GM12878 (cell line): ENCODE measurements around the gene EPB41L4A. TPM values are rescaled to one million over a fixed set of nuclear protein-coding genes. Genes with fewer than 3 reads are reported as not detected.

ENCODE experiments used
- ATF2 ChIP-seq: IDR thresholded peaks from 2 replicates; pipeline ENCODE4 v1.6.1; 2012; ENCODE audit warnings: low read length, inconsistent platforms
- ATF7 ChIP-seq: fragments of 450-650 bp; IDR thresholded peaks from 2 replicates; pipeline ENCODE4 v1.6.1; 2016; ENCODE audit warnings: low read depth, mild to moderate bottlenecking
- BHLHE40 ChIP-seq, 2 experiments: fragments of 450-650 bp in 1 of 2; IDR thresholded peaks; 2 replicates each; pipeline ENCODE4 v1.6.1; 2011 to 2017; ENCODE audit warnings: low read depth in 2 of 2, borderline replicate concordance in 1 of 2, improper control_type of control experiment in 1 of 2, low read length in 1 of 2, mild to moderate bottlenecking in 1 of 2
- CREM ChIP-seq: IDR thresholded peaks from 2 replicates; pipeline ENCODE4 v1.6.1; 2014; ENCODE audit warnings: antibody characterized with exemption, low read depth
- E4F1 ChIP-seq: fragments of 450-650 bp; IDR thresholded peaks from 2 replicates; pipeline ENCODE4 v1.6.1; 2018; ENCODE audit warnings: borderline replicate concordance, mild to moderate bottlenecking; ENCODE audit not compliant: partially characterized antibody
- HCFC1 ChIP-seq: fragments of 150-350 bp; IDR thresholded peaks from 2 replicates; pipeline ENCODE4 v1.6.1; 2014; ENCODE audit warnings: low read length
- JUND ChIP-seq: IDR thresholded peaks from 2 replicates; pipeline ENCODE4 v1.6.1; 2012; ENCODE audit warnings: low read depth, mild to moderate bottlenecking, low read length, improper control_type of control experiment, moderate library complexity
- MXI1 ChIP-seq: fragments of 150-350 bp; IDR thresholded peaks from 2 replicates; pipeline ENCODE4 v1.6.1; 2011; ENCODE audit warnings: low read depth, mild to moderate bottlenecking, inconsistent platforms, low read length, improper control_type of control experiment
- NRF1 ChIP-seq: conservative IDR thresholded peaks from 2 replicates; pipeline ENCODE4 v1.6.1; 2011; ENCODE audit warnings: mild to moderate bottlenecking, low read depth, low read length, improper control_type of control experiment
- PBX3 ChIP-seq: IDR thresholded peaks from 2 replicates; pipeline ENCODE4 v1.6.1; 2011; ENCODE audit warnings: mild to moderate bottlenecking, low read depth, low read length, moderate library complexity; ENCODE audit not compliant: insufficient replicate concordance
- POLR2A ChIP-seq: IDR thresholded peaks from 2 replicates; pipeline ENCODE4 v1.6.1; 2011; ENCODE audit warnings: low read depth, mild to moderate bottlenecking, low read length
- SIN3A ChIP-seq: IDR thresholded peaks from 2 replicates; pipeline ENCODE4 v1.6.1; 2012; ENCODE audit warnings: low read depth, low read length, improper control_type of control experiment
- SMAD5 ChIP-seq: IDR thresholded peaks from 2 replicates; pipeline ENCODE4 v1.6.1; 2016; ENCODE audit warnings: antibody characterized with exemption, low read depth
- TAF1 ChIP-seq: IDR thresholded peaks from 2 replicates; pipeline ENCODE4 v1.6.1; 2011; ENCODE audit warnings: mild to moderate bottlenecking, low read depth, low read length, borderline replicate concordance
- TCF7 ChIP-seq: IDR thresholded peaks from 2 replicates; pipeline ENCODE4 v1.6.1; 2014; ENCODE audit warnings: antibody characterized with exemption, borderline replicate concordance
- USF1 ChIP-seq: IDR thresholded peaks from 2 replicates; pipeline ENCODE4 v1.6.1; 2011; ENCODE audit warnings: borderline replicate concordance, low read depth, mild to moderate bottlenecking, moderate library complexity, mixed read lengths, low read length; ENCODE audit not compliant: insufficient read depth; ENCODE audit errors: extremely low read length
- ZNF622 ChIP-seq: fragments of 450-650 bp; IDR thresholded peaks from 2 replicates; pipeline ENCODE4 v1.6.1; 2017; ENCODE audit warnings: mild to moderate bottlenecking, inconsistent platforms
- polyA plus RNA-seq, 11 experiments: library from polyadenylated mRNA; depleted of rRNA in 4 of 11; unstranded in 6 of 11; stranded (reverse) in 5 of 11; fragments of >200 nt; fragmentation: Nextera tagmentation in 4 of 11; fragmentation: Illumina TruSeq in 1 of 11; extraction: Ambion mirVana in 4 of 11; extraction: Trizol in 1 of 11; gene quantifications; 1 replicate in 1 of 11; 2 replicates in 10 of 11; pipeline versions ENCODE4 v1.2.1 to v1.2.3, GENCODE V29; 2011 to 2016; ENCODE audit warnings: inconsistent platforms in 2 of 11, missing spikeins in 2 of 11, low read depth in 1 of 11
- total RNA-seq, 4 experiments: library from RNA; depleted of rRNA in 3 of 4; stranded (reverse); fragments of >200 nt in 3 of 4; fragmentation: Illumina TruSeq in 1 of 4; extraction: Trizol in 1 of 4; gene quantifications; 2 replicates each; pipeline versions ENCODE4 v1.2.1 to v1.2.3, GENCODE V29; 2013 to 2021
- TF ChIP-seq, protein P1 (sequence below): fragments of 450-650 bp; IDR thresholded peaks from 2 replicates; pipeline ENCODE4 v1.6.1; 2016; ENCODE audit warnings: mild to moderate bottlenecking
- TF ChIP-seq, protein P2 (sequence below): IDR thresholded peaks from 2 replicates; pipeline ENCODE4 v1.6.1; 2012; ENCODE audit warnings: low read depth, low read length, improper control_type of control experiment
- TF ChIP-seq, protein P3 (sequence below), 3 experiments: IDR thresholded peaks in 2 of 3; conservative IDR thresholded peaks in 1 of 3; 2 replicates each; pipeline ENCODE4 v1.5.1; 2011; ENCODE audit warnings: low read depth in 3 of 3, low read length in 3 of 3, mild to moderate bottlenecking in 3 of 3, control low read depth in 2 of 3, moderate library complexity in 2 of 3, inconsistent platforms in 1 of 3, mixed read lengths in 1 of 3; ENCODE audit not compliant: control insufficient read depth in 2 of 3, insufficient read depth in 1 of 3; ENCODE audit errors: extremely low read depth in 1 of 3

EPB41L4A gene
- total and polyA plus RNA-seq, 10 of the 15 experiments (the other 5 are each of a cell fraction or from before 2014, with no cell fraction given): 0.10 to 0.67 (median 0.30) TPM

DNA sequence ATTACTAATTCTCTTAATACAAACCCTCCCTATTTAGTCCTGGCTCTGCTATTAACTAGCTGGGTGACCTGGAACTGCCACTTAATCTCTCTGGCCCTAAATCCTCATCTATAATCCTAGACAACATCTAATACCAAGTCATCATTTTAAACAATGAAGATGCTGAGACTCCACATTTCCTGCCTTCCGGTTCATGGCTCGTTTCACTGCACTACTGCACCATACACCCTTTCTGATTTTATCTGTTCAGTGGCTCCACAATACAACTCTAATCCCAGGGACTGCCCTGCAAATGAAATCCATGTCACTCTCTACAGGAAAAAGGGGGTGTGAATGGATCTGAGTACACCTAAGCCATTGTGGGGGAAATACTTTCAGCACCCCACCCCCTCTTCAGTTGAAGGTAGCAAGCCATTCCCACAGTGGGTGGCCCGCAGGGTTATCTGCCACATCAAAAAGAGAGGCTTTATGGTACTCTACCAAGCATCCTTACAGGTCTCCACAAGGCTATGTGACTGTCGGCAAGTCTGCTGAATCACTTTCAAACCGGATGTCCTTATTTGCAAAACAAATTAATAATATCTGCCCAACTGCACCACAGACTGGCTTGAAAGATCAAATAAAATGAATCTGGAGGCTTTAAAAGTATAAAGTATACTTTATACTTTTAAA lies 89.5 kb downstream of the EPB41L4A start (continued):
- TF ChIP-seq, protein P1, sequence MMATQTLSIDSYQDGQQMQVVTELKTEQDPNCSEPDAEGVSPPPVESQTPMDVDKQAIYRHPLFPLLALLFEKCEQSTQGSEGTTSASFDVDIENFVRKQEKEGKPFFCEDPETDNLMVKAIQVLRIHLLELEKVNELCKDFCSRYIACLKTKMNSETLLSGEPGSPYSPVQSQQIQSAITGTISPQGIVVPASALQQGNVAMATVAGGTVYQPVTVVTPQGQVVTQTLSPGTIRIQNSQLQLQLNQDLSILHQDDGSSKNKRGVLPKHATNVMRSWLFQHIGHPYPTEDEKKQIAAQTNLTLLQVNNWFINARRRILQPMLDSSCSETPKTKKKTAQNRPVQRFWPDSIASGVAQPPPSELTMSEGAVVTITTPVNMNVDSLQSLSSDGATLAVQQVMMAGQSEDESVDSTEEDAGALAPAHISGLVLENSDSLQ: no peak
- no peak for TF ChIP-seq PBX3
- TF ChIP-seq, protein P2, sequence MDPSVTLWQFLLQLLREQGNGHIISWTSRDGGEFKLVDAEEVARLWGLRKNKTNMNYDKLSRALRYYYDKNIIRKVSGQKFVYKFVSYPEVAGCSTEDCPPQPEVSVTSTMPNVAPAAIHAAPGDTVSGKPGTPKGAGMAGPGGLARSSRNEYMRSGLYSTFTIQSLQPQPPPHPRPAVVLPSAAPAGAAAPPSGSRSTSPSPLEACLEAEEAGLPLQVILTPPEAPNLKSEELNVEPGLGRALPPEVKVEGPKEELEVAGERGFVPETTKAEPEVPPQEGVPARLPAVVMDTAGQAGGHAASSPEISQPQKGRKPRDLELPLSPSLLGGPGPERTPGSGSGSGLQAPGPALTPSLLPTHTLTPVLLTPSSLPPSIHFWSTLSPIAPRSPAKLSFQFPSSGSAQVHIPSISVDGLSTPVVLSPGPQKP: peak; percentile 64; the same call in 1 of the 2 replicates
- TF ChIP-seq JUND: no peak
- TF ChIP-seq SIN3A: no peak
- peak; percentile 48; the same call in 1 of the 2 replicates for TF ChIP-seq TCF7
- no peak for TF ChIP-seq CREM
- TF ChIP-seq ATF7: no peak
- no peak for TF ChIP-seq HCFC1
- TF ChIP-seq USF1: no peak
- no peak for TF ChIP-seq BHLHE40 (IDR thresholded peaks at IDR 0.05; ENCODE audit: borderline replicate concordance in 1 of 2, low read depth in 2 of 2, low read length in 1 of 2)
- no peak for TF ChIP-seq SMAD5
- TF ChIP-seq TAF1: no peak
- TF ChIP-seq NRF1: no peak
- TF ChIP-seq POLR2A: no peak
- no peak for TF ChIP-seq MXI1
- TF ChIP-seq, protein P3, sequence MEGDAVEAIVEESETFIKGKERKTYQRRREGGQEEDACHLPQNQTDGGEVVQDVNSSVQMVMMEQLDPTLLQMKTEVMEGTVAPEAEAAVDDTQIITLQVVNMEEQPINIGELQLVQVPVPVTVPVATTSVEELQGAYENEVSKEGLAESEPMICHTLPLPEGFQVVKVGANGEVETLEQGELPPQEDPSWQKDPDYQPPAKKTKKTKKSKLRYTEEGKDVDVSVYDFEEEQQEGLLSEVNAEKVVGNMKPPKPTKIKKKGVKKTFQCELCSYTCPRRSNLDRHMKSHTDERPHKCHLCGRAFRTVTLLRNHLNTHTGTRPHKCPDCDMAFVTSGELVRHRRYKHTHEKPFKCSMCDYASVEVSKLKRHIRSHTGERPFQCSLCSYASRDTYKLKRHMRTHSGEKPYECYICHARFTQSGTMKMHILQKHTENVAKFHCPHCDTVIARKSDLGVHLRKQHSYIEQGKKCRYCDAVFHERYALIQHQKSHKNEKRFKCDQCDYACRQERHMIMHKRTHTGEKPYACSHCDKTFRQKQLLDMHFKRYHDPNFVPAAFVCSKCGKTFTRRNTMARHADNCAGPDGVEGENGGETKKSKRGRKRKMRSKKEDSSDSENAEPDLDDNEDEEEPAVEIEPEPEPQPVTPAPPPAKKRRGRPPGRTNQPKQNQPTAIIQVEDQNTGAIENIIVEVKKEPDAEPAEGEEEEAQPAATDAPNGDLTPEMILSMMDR (IDR thresholded peaks at IDR 0.05 in 2 of 3, conservative IDR thresholded peaks at IDR 0.05 in 1 of 3; ENCODE audit: control insufficient read depth in 2 of 3, extremely low read depth in 1 of 3, insufficient read depth in 1 of 3, low read depth in 3 of 3, low read length in 3 of 3): no peak
- TF ChIP-seq ZNF622: no peak
- no peak for TF ChIP-seq ATF2
- no peak for TF ChIP-seq E4F1
